Panc1 (cell line): ENCODE data around the gene GPATCH11.

Experiments used
- CTCF ChIP-seq: fragments of 450-650 bp; IDR thresholded peaks from 2 replicates; pipeline ENCODE4 v1.5.1; 2017; ENCODE audit warnings: mild to moderate bottlenecking
- POLR2AphosphoS5 ChIP-seq: IDR thresholded peaks from 2 replicates; pipeline ENCODE4 v1.6.1; 2012; ENCODE audit warnings: mild to moderate bottlenecking, low read depth, low read length, moderate library complexity
- REST ChIP-seq, 2 experiments: IDR thresholded peaks; 2 replicates each; pipeline ENCODE4 v1.6.1; 2011 to 2012; ENCODE audit warnings: low read depth in 2 of 2, control low read depth in 1 of 2, low read length in 1 of 2, mild to moderate bottlenecking in 1 of 2, moderate library complexity in 1 of 2; ENCODE audit not compliant: insufficient read depth in 1 of 2
- SIN3A ChIP-seq: IDR thresholded peaks from 2 replicates; pipeline ENCODE4 v1.6.1; 2012; ENCODE audit warnings: low read depth, mild to moderate bottlenecking, low read length, moderate library complexity, borderline replicate concordance; ENCODE audit not compliant: insufficient read depth
- TCF7L2 ChIP-seq: IDR thresholded peaks from 2 replicates; pipeline ENCODE4 v1.6.1; 2011; ENCODE audit warnings: mild to moderate bottlenecking, low read depth, low read length, inconsistent platforms

- TF ChIP-seq CTCF: no peak
- no peak for TF ChIP-seq POLR2AphosphoS5
- TF ChIP-seq TCF7L2: no peak
- TF ChIP-seq REST (IDR thresholded peaks at IDR 0.05; ENCODE audit: insufficient read depth in 1 of 2, low read depth in 2 of 2, low read length in 1 of 2): no peak
- no peak for TF ChIP-seq SIN3A
These were observed 24.5 kb upstream of the GPATCH11 start for GRCh38 chr2:37059841-37060240.
